HepG2 (cell line): ENCODE results near the gene MREG. TPM values are rescaled to one million over a fixed set of nuclear protein-coding genes. Genes with fewer than 3 reads are reported as not detected.

Experiments used
- ATAC-seq: fragments of 200-7000 bp; cut with Tn5 transposase; 3 replicates; pipeline ENCODE4 v1.9.1; 2020; ENCODE audit warnings: mild to moderate bottlenecking, moderate library complexity
- BruUV-seq: library from RNA; stranded (reverse); fragments of 400-500 nt; replicated peaks from 2 replicates; lab custom pipeline; 2021; lab: Mats Ljungman, UMichigan
- CTCF ChIA-PET: fragments of 300-600 bp; formaldehyde crosslinking; extraction: SDS; loops from one replicate; lab custom pipeline; 2021; ENCODE audit warnings: low total read pairs, inconsistent platforms, low intra/inter-chr PET ratio; lab: Yijun Ruan, JAX
- POLR2A ChIA-PET: fragments of 350-600 bp; sonication (Branson Sonifier 250); formaldehyde crosslinking; loops from one replicate; lab custom pipeline; 2020; ENCODE audit warnings: antibody characterized with exemption, inconsistent platforms; lab: Yijun Ruan, JAX
- DNase-seq: peaks from one replicate; pipeline ENCODE4 v3.0.0-alpha.2; 2015; ENCODE audit warnings: low spot score
- FAIRE-seq: peaks from 3 replicates; lab custom pipeline; 2011; peaks lifted over from hg19 to GRCh38; lab: Jason Lieb, UNC
- H2AFZ ChIP-seq: one replicate; pipeline ENCODE4 v1.6.1; 2011; ENCODE audit warnings: low read length, inconsistent platforms
- H3K27ac ChIP-seq: fragments of 300-600 bp; 3 replicates; pipeline ENCODE4 v1.8.0; 2011; ENCODE audit warnings: mixed run types, mild to moderate bottlenecking, mixed read lengths, low read length, inconsistent platforms; ENCODE audit not compliant: insufficient read depth; ENCODE audit errors: extremely low read length
- H3K27me3 ChIP-seq, 2 experiments: fragments of 200-600 bp in 1 of 2; 2 replicates in 1 of 2; 3 replicates in 1 of 2; pipeline versions ENCODE4 v1.6.0 to v1.8.0; 2011; ENCODE audit warnings: low read length in 2 of 2, mild to moderate bottlenecking in 2 of 2, moderate library complexity in 2 of 2, inconsistent platforms in 1 of 2; ENCODE audit not compliant: insufficient read depth in 2 of 2, control insufficient read depth in 1 of 2
- H3K36me3 ChIP-seq, 2 experiments: fragments of 200-600 bp in 1 of 2; replicated peaks in 1 of 2; 2 replicates in 1 of 2; 3 replicates in 1 of 2; pipeline versions ENCODE4 v1.5.1 to v1.8.0; 2011; ENCODE audit warnings: low read length in 2 of 2, inconsistent platforms in 1 of 2; ENCODE audit not compliant: insufficient read depth in 2 of 2, control insufficient read depth in 1 of 2
- H3K4me1 ChIP-seq: 2 replicates; pipeline ENCODE4 v1.5.1; 2012; ENCODE audit warnings: low read length, inconsistent platforms; ENCODE audit not compliant: insufficient read depth
- H3K4me2 ChIP-seq: 2 replicates; pipeline ENCODE4 v1.6.0; 2011; ENCODE audit warnings: low read depth, low read length, inconsistent platforms
- H3K4me3 ChIP-seq, 3 experiments: fragments of 200-600 bp in 1 of 3; sonication (generic), shearing (Covaris generic) in 1 of 3; replicated peaks in 1 of 3; 2 replicates each; pipeline ENCODE4 v1.5.1; 2011 to 2016; ENCODE audit warnings: low read length in 3 of 3, inconsistent platforms in 2 of 3, low read depth in 2 of 3, mild to moderate bottlenecking in 2 of 3, control low read depth in 1 of 3, mixed read lengths in 1 of 3; ENCODE audit not compliant: insufficient read depth in 1 of 3
- H3K79me2 ChIP-seq: one replicate; pipeline ENCODE4 v1.6.1; 2011; ENCODE audit warnings: low read length, inconsistent platforms; ENCODE audit not compliant: insufficient read depth
- H3K9ac ChIP-seq: 2 replicates; pipeline ENCODE4 v1.6.0; 2011; ENCODE audit warnings: mild to moderate bottlenecking, low read depth, low read length, inconsistent platforms; ENCODE audit not compliant: insufficient read depth
- H3K9me3 ChIP-seq: 2 replicates; pipeline ENCODE4 v1.5.1; 2012; ENCODE audit warnings: mild to moderate bottlenecking, low read length
- H4K20me1 ChIP-seq: 2 replicates; pipeline ENCODE4 v1.6.0; 2011; ENCODE audit warnings: inconsistent platforms, mild to moderate bottlenecking, low read length, moderate library complexity; ENCODE audit not compliant: insufficient read depth
- HIVEP1 ChIP-seq: sonication (generic); formaldehyde crosslinking; IDR thresholded peaks from 2 replicates; pipeline ENCODE4 v1.4.0; 2020; ENCODE audit warnings: mild to moderate bottlenecking, missing genetic modification reagents
- RXRB ChIP-seq: IDR thresholded peaks from 2 replicates; pipeline ENCODE4 v1.6.1; 2016; ENCODE audit warnings: borderline replicate concordance, missing genetic modification reagents, missing compliant biosample characterization
- TEAD2 ChIP-seq: sonication (generic); formaldehyde crosslinking; IDR thresholded peaks from 2 replicates; pipeline ENCODE4 v1.9.0; 2021; ENCODE audit warnings: missing genetic modification reagents
- ZNF574 ChIP-seq: sonication (generic); formaldehyde crosslinking; IDR thresholded peaks from 2 replicates; pipeline ENCODE4 v1.4.0; 2020; ENCODE audit warnings: missing genetic modification reagents
- ZNF746 ChIP-seq: sonication (generic); formaldehyde crosslinking; IDR thresholded peaks from 2 replicates; pipeline ENCODE4 v1.8.0; 2022; ENCODE audit warnings: mild to moderate bottlenecking, missing genetic modification reagents
- ZNF792 ChIP-seq: IDR thresholded peaks from 2 replicates; pipeline ENCODE4 v1.6.1; 2016
- WGBS: methylation state at CpG from one replicate; pipeline ENCODE4 v1.1.6; 2017; ENCODE audit warnings: low lambda C conversion rate; 5-methylcytosine and 5-hydroxymethylcytosine counted together
- in situ Hi-C: cut with HindIII; loops from 2 replicates; pipeline ENCODE4 v1.10.0; 2017; ENCODE audit warnings: low pct_unique_long_range_greater_than_20kb; ENCODE audit not compliant: extremely low pct_ligation_motif_present
- intact Hi-C: fragments of 100-400 bp; cut with micrococcal nuclease; formaldehyde crosslinking; loops from one replicate; pipeline ENCODE4 v1.10.0; 2022; ENCODE audit not compliant: unreplicated experiment
- polyA plus RNA-seq, 8 experiments: library from polyadenylated mRNA; depleted of rRNA in 3 of 8; stranded (reverse) in 7 of 8; unstranded in 1 of 8; fragments of >200 nt; fragmentation: Illumina TruSeq in 4 of 8; extraction: Trizol in 4 of 8; gene quantifications; 2 replicates each; pipeline versions ENCODE4 v1.2.1 to v1.2.3, GENCODE V29; 2011 to 2016; ENCODE audit warnings: low read depth in 4 of 8, missing spikeins in 1 of 8, mixed read lengths in 1 of 8; ENCODE audit not compliant: insufficient read depth in 1 of 8
- total RNA-seq, 5 experiments: library from RNA; depleted of rRNA; stranded (reverse); fragments of >200 nt; fragmentation: Illumina TruSeq; extraction: Trizol; gene quantifications; 2 replicates each; pipeline ENCODE4 v1.2.3, GENCODE V29; 2016; ENCODE audit warnings: low read depth in 1 of 5
- TF ChIP-seq, protein P1 (sequence below): sonication (generic); formaldehyde crosslinking; IDR thresholded peaks from 2 replicates; pipeline ENCODE4 v1.9.0; 2021; ENCODE audit warnings: missing genetic modification reagents, mild to moderate bottlenecking, borderline replicate concordance

MREG gene
- total and polyA plus RNA-seq, 2 of the 13 experiments (the other 11 are each of a cell fraction or from before 2014, with no cell fraction given) = 7.5 to 23.3 TPM

DNA sequence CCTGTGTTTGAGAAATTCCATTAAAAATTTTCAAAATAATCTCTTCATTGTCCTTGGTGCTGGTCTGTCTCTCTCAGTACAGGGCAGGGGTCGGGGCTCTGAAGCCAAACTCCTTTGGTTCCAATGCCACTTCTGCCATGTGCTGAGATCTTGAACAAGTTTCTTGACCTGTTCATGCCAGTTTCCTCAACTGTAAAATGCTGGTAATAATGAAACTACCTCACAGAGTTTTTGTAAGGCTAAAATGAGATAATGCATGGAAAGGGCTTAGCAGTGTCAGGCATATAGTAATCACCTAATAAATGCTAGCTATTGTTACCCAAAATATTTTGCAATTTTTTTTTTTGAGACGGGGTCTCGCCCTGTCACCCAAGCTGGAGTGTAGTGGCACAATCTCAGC lies 16.9 kb upstream of the MREG start:
- TF ChIP-seq RXRB (CRISPR knock-in tag) (no peak), HIVEP1 (no peak), ZNF792 (CRISPR knock-in tag) (no peak), ZNF746 (CRISPR knock-in tag) (no peak), TEAD2 (CRISPR knock-in tag) (no peak), ZNF574 (CRISPR knock-in tag) (no peak)
- TF ChIP-seq, protein P1, sequence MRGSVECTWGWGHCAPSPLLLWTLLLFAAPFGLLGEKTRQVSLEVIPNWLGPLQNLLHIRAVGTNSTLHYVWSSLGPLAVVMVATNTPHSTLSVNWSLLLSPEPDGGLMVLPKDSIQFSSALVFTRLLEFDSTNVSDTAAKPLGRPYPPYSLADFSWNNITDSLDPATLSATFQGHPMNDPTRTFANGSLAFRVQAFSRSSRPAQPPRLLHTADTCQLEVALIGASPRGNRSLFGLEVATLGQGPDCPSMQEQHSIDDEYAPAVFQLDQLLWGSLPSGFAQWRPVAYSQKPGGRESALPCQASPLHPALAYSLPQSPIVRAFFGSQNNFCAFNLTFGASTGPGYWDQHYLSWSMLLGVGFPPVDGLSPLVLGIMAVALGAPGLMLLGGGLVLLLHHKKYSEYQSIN (CRISPR knock-in tag) = no peak
- ATAC-seq (no peak), FAIRE-seq (no peak), DNase-seq (no peak)
- no peaks in the 10 kb centered on the region for H3K4me1 ChIP-seq
- H2AFZ ChIP-seq = no peak overlapping the region
- POLR2A ChIA-PET = no interaction called here
- WGBS = 95% methylated on average over 3 of the region's 3 CpGs
- in situ Hi-C loops (no loop called here), intact Hi-C loops (no loop called here)
- H3K4me2 ChIP-seq = no peak overlapping the region
- no peaks in the 10 kb centered on the region for H3K27me3 ChIP-seq
- H3K27ac ChIP-seq = no peak overlapping the region
- peaks cover 18 to 53% of the 10 kb centered on the region in 2 experiments for H3K36me3 ChIP-seq
- CTCF ChIA-PET = no interaction called here
- H3K79me2 ChIP-seq = no peaks in the 10 kb centered on the region
- BruUV-seq = no TSS peak
- H3K4me3 ChIP-seq = no peak overlapping the region
- H4K20me1 ChIP-seq = peaks cover 5% of the 10 kb centered on the region
- no peaks in the 10 kb centered on the region for H3K9me3 ChIP-seq
- H3K9ac ChIP-seq = no peak overlapping the region
